ENCODE data around the gene NCAPH2.

- TF ChIP-seq CTCF (IDR thresholded peaks at IDR 0.05) (no peak), POLR2AphosphoS5 (IDR thresholded peaks at IDR 0.05) (no peak)
These were observed 17.3 kb upstream of the NCAPH2 start for GRCh38 chr22:50490531-50491308.
